Testis (tissue), 3 donors: ENCODE data around the gene PRKN. TPM values are rescaled to one million over a fixed set of nuclear protein-coding genes. Genes with fewer than 3 reads are reported as not detected.

ENCODE experiments used
- DNase-seq: peaks from one replicate; pipeline ENCODE4 v3.0.0-alpha.2; 2019
- H3K27ac ChIP-seq, 2 donors: fragments of 200-600 bp; sonication (generic); one replicate each; pipeline ENCODE4 v1.5.1; 2019
- H3K27me3 ChIP-seq: fragments of 200-600 bp; sonication (generic); one replicate; pipeline ENCODE4 v1.5.1; 2019
- H3K36me3 ChIP-seq: fragments of 200-600 bp; sonication (generic); one replicate; pipeline ENCODE4 v1.5.1; 2017; ENCODE audit warnings: low read depth; ENCODE audit errors: missing control alignments
- H3K4me1 ChIP-seq: fragments of 200-600 bp; sonication (generic); one replicate; pipeline ENCODE4 v1.5.1; 2019
- H3K4me3 ChIP-seq, 2 donors: fragments of 200-600 bp; sonication (generic); one replicate each; pipeline ENCODE4 v1.5.1; 2017 to 2019
- H3K9me3 ChIP-seq: fragments of 200-600 bp; sonication (generic); one replicate; pipeline ENCODE4 v1.5.1; 2017
- CTCF ChIP-seq, 3 experiments: fragments of 450-650 bp in 2 of 3; fragments of 200-600 bp in 1 of 3; sonication (generic) in 1 of 3; IDR thresholded peaks; one replicate each; pipeline ENCODE4 v1.5.1; 2016 to 2019; ENCODE audit warnings: antibody characterized with exemption in 3 of 3, mild to moderate bottlenecking in 2 of 3, moderate library complexity in 1 of 3
- POLR2A ChIP-seq: fragments of 450-650 bp; IDR thresholded peaks from one replicate; pipeline ENCODE4 v1.6.1; 2017; ENCODE audit warnings: antibody characterized with exemption, mild to moderate bottlenecking, moderate library complexity
- WGBS, 2 donors: methylation state at CpG; one replicate each; pipeline ENCODE4 v1.1.5; 2018; 5-methylcytosine and 5-hydroxymethylcytosine counted together
- intact Hi-C: fragments of 100-400 bp; cut with DNase I; formaldehyde crosslinking; loops from one replicate; pipeline ENCODE4 v1.15.1; 2023; ENCODE audit warnings: low total_unique reads
- polyA plus RNA-seq: library from polyadenylated mRNA; stranded (reverse); fragments of 350-450 nt; fragmentation: Illumina TruSeq; extraction: RNeasy Lipid Tissue Mini Kit (QIAGEN cat#74804); gene quantifications from one replicate; pipeline ENCODE4 v1.2.3, GENCODE V29; 2014; ENCODE audit warnings: low read depth, low replicate concordance; ENCODE audit not compliant: insufficient read depth
- total RNA-seq, 2 donors: library from RNA; depleted of rRNA; stranded (reverse); fragments of >200 nt; gene quantifications; one replicate each; pipeline ENCODE4 v1.2.3, GENCODE V29; 2016

The PRKN gene
- total and polyA plus RNA-seq, 3 donors from 2014 or later: 19.1 to 34.5 (median 28.8) TPM

GRCh38 chr6:161736326-161736725, 991.2 kb downstream of the PRKN start:
- H3K36me3 ChIP-seq: no peaks in the 10 kb centered on the region
- H3K4me3 ChIP-seq: no peak overlapping the region
- H3K9me3 ChIP-seq: no peaks in the 10 kb centered on the region
- no peaks in the 10 kb centered on the region for H3K27me3 ChIP-seq
- intact Hi-C loops: no loop called here
- no peak for DNase-seq
- H3K4me1 ChIP-seq: no peaks in the 10 kb centered on the region
- 80 to 82% methylated on average over 2 of the region's 2 CpGs for WGBS, 2 donors
- TF ChIP-seq POLR2A: no peak
- no peak for TF ChIP-seq CTCF (IDR thresholded peaks at IDR 0.05)
- no peak overlapping the region for H3K27ac ChIP-seq

- TF ChIP-seq POLR2A: no peak
- TF ChIP-seq CTCF (IDR thresholded peaks at IDR 0.05): no peak
- intact Hi-C loops: no loop called here
These were observed 995.0 kb downstream of the PRKN start for GRCh38 chr6:161732594-161732993.

GRCh38 chr6:161727083-161727833, 1000.3 kb downstream of the PRKN start:
- Histone ChIP-seq H3K4me3 (no peak overlapping the region), H3K36me3 (no peaks in the 10 kb centered on the region), H3K27me3 (no peaks in the 10 kb centered on the region), H3K9me3 (no peaks in the 10 kb centered on the region), H3K27ac (no peak overlapping the region), H3K4me1 (no peaks in the 10 kb centered on the region)
- WGBS, 2 donors: 79 to 84% methylated on average over 6 of the region's 6 CpGs
- TF ChIP-seq CTCF (IDR thresholded peaks at IDR 0.05) (no peak), POLR2A (no peak)
- intact Hi-C loops: no loop called here
- no peak for DNase-seq

More at GRCh38 chr6:161732594-161732993, 995.0 kb downstream of the PRKN start:
- 96 to 98% methylated on average over 3 of the region's 3 CpGs for WGBS, 2 donors
- Histone ChIP-seq H3K4me1 (no peaks in the 10 kb centered on the region), H3K4me3 (no peak overlapping the region), H3K36me3 (no peaks in the 10 kb centered on the region), H3K27me3 (no peaks in the 10 kb centered on the region), H3K9me3 (no peaks in the 10 kb centered on the region), H3K27ac (no peak overlapping the region)
- no peak for DNase-seq

GRCh38 chr6:161722394-161722793, 1005.2 kb downstream of the PRKN start:
- TF ChIP-seq POLR2A (no peak), CTCF (IDR thresholded peaks at IDR 0.05) (no peak)
- Histone ChIP-seq H3K27me3 (no peaks in the 10 kb centered on the region), H3K9me3 (no peaks in the 10 kb centered on the region), H3K4me3 (no peak overlapping the region), H3K27ac (no peak overlapping the region), H3K36me3 (no peaks in the 10 kb centered on the region), H3K4me1 (no peaks in the 10 kb centered on the region)
- WGBS, 2 donors: 86 to 92% methylated on average over 3 of the region's 3 CpGs
- intact Hi-C loops: no loop called here
- DNase-seq: no peak

GRCh38 chr6:161721511-161721910, 1006.1 kb downstream of the PRKN start:
- DNase-seq: no peak
- Histone ChIP-seq H3K27ac (no peak overlapping the region), H3K4me1 (no peaks in the 10 kb centered on the region), H3K4me3 (no peak overlapping the region), H3K36me3 (no peaks in the 10 kb centered on the region), H3K9me3 (no peaks in the 10 kb centered on the region), H3K27me3 (no peaks in the 10 kb centered on the region)
- TF ChIP-seq CTCF (IDR thresholded peaks at IDR 0.05): no peak
- no peak for TF ChIP-seq POLR2A
- intact Hi-C loops: no loop called here
- 77 to 83% methylated on average over 8 of the region's 8 CpGs for WGBS, 2 donors
